HG03159 (cell line): ENCODE measurements around the gene ENTPD3.

Source experiments
- ATAC-seq: cut with Tn5 transposase; IDR thresholded peaks from one replicate; pipeline ENCODE4 v1.9.1; 2021; ENCODE audit warnings: mild to moderate bottlenecking, moderate library complexity; ENCODE audit not compliant: unreplicated experiment

ENTPD3 gene, protein sequence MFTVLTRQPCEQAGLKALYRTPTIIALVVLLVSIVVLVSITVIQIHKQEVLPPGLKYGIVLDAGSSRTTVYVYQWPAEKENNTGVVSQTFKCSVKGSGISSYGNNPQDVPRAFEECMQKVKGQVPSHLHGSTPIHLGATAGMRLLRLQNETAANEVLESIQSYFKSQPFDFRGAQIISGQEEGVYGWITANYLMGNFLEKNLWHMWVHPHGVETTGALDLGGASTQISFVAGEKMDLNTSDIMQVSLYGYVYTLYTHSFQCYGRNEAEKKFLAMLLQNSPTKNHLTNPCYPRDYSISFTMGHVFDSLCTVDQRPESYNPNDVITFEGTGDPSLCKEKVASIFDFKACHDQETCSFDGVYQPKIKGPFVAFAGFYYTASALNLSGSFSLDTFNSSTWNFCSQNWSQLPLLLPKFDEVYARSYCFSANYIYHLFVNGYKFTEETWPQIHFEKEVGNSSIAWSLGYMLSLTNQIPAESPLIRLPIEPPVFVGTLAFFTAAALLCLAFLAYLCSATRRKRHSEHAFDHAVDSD

DNA sequence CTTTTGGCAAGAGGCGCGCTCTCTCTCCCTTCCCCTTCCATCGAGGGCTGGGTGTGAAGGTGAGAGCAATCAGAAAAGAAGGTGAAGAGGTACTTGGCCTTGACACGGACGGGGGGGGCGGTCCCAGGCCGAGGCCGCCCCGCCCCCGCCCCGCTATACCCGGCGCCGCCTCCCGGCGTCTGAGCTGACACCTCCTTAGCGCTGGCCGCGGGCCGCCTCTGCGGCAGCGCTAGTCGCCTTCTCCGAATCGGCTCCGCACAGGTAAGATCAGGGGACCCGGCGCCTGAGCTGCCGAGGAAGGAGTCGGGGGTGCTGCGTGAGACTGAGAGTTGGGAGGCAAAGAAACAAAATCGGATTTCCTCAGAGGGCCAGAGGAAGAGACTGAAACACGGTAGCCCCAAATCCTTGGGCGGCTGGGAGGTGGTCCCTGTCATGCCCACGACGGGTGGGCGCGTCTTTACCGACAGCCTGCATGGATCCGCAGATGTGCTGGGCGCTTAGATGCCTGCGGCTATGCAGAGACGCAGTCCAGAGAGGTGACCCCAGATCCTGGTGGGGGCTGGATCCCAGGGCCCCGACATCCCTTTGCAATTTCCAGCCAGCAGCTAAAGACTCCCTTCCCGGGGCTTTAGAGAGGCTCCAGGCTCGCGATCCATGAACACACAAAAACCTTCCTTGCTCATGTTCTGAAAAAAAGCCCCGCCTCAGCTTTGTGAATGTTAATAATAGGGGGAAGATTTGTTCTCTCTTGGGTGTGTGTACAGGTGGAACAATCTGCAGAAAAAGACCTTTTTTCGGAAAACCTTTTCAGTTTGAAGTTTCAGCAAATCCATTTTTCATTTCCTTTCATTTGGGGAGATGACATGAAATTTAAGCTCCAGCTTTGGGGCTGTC, at the start of gene ENTPD3:
Gene ENTPD3 (plus strand): TSS at position 184 of the 894 bp plus-strand sequence. CDS start 874 bp downstream, outside the sequence.
- no peak for ATAC-seq

DNA sequence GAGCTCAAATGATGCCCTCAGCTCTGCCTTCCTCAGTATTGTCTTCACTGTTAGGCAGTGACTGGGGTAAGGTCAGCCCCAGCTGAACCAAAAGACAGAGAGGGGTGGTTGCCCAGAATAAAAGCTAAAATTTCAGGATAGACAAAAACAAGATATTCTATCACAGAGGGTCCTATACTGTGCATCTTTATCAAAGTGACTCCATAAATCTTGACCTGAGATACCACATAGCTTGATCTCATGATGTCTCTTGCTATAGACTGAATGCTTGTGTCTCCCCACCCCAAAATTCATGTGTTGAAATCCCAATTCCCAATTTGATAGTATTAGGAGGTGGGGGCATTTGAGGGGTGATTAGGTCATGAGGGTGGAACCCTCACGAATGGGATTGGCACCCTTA, 47.1 kb upstream of the ENTPD3 start:
- no peak for ATAC-seq

DNA sequence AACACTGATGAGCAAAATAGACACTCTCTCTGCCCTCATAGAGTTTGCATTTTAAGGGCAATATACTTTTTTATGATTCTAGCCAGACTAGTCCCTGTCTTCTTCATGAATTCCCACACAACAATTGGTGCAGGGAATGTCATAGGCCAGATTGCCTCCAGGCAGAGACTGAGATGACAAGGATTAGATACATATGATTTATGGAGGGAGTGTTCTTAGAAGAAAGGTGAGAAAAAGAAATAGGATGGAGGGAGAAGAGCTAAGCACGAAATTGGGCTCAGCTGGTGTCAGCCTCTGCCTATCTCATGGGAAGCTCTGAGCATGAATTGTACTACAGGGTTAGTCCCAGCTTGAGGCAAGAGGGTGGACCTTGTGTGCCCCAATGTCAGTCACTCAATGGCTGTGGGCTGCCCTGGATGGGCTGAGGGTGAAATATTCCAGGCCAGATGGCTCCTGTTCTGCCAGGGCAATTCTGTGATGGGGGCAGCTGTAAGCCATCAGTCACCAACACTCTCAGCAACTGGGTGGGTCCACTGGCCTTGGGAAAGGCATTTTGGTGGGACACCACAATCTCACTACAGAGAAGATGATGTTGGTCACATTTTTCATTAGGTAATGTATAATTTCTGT, 46.3 kb upstream of the ENTPD3 start:
- no peak for ATAC-seq

DNA sequence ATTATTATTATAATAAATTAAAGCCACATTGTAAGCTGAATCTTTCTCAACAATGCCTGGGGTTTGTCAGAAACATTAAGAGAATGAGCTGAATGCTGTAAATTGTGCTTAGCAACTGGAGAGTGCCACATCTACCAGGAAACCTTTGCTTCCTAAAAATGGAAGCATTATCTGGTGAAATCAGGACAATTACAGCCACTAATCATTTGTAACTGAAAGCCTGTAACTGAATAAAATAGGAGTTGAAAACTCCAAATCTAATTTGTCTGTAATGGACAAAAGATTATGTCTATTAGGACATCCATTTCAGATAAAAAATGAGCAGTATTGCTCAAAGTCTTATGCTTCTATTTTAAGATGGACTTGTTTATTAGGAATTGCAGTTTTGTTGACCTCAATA, 45.3 kb upstream of the ENTPD3 start:
- ATAC-seq: no peak

DNA sequence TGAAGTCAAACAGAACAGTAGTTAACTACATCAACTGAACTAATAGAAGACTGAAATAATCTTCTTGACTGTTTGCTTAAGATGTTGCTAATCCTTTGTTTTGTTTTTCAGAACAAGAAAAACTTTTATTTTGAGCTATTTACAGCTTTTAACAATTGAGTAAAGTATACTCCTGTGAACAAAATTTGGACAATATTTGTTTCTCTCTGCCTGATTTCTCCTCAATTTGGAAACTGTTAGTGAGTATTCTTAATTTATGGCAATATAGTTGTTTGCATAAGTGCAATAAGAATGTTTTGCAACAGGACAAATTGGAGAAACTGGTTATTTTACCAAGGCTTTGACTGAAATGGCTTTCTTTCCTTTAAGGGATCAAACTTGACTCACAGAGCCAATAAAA, 36.5 kb upstream of the ENTPD3 start:
- no peak for ATAC-seq

DNA sequence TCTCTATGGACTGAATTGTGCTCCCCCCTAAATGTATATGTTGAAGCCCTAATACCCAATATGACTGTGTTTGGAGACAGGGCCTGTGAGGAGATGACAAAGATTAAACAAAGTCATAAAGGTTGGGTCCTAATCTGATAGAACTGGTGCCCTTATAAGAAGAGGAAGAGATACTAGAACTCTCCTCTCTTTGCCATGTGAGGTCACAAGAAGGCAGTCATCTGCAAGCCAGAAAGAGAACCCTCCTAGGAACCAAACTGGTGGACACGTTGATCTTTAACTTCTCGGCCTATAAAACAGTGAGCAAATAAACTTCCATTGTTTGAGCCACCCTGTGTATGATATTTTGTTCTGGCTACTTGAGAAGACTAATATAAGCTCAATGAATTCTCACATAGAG, 31.6 kb upstream of the ENTPD3 start:
- no peak for ATAC-seq

DNA sequence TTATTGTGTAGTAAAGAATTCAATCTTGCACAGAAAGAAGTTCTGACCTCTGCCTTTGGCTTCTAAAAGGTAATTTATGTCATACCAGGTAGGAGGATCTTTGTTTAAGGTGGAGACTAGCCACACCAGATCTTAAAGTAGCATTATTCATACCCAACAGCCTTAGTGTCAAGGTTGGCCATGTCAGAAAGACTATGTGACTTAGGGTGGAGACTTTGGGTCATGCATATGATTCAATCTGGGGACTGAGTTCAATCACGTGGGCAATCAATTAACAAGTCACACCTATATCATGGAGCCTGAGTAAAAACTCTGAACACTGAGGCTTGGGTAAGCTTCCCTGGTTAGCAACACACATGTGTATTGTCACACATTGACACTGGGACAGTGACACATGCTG, 28.5 kb upstream of the ENTPD3 start:
- ATAC-seq: no peak

DNA sequence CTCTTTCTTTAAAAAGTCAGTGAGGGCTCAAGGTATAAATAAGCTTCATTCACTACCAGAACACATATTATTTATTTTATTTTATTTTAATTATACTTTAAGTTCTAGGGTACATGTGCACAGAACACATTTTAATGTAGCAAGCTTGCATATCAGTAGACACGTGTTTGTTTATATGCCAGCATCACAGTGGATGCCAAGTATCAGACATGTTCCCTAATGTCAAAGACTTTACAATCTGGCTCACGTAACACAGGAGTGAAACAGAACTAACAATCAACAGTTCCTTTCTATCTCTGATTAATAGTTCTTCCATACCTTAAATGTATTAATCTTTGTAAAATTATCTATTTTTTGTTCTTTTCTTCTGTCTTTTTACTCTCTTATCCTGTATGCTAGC, 23.3 kb upstream of the ENTPD3 start:
- ATAC-seq: no peak

DNA sequence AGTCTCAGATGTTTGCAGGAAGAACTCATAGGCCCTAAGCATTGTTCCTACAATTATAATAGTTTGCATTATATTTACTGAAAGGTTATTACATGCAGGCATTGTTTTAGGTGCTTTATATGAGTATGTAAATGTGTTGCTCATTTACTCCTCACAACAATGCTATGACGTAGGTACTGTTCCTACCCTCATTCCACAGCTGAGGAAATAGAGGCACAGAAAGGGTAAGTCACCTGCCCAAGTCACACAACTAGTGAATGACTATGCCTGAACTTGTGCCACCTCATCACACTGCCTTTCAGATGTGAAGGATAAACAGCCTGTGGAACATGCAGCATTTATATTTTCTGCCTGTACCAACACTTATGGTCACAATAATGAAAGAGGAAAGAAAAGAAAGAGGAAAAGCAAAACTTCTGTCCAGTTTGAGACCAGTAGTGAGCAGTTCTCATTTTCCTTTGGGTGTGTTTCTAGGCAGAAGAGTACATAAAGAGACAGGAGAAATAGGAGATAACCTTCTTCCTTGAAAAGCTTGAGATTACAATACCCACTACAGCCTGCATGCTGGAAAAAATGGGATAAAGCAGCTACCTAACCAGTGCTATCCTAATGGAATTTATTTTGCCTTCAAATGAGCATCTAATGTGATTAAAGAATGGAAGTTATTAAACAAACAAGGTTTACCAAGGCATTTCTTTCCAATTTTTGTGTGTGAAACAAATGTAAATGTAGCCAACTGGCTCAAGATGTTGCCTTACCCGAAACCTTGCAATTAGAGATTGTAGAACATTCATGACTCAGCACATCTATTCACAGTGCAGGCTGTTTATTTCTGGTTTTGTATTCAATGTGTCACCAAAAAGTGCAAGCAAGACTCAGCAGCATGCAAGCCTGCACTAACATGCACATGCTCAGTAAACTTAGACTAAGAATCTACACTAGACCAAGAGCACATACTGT, 20.5 kb upstream of the ENTPD3 start:
- no peak for ATAC-seq

DNA sequence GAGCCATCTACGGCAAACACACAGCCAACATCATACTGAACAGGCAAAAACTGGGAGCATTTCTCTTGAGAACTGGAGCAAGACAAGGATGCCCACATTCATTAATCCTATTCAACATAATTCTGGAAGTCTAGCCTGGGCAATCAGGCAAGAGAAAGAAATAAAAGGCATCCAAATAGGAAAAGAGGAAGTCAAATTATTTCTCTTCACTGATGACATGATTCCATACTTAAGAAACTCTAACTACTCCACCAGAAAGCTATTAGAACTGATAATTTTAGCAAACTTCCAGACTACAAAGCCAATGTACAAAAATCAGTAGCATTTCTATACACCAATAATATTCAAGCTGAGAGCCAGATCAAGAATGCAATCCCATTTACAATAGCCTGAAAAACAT, 17.3 kb upstream of the ENTPD3 start:
- no peak for ATAC-seq

DNA sequence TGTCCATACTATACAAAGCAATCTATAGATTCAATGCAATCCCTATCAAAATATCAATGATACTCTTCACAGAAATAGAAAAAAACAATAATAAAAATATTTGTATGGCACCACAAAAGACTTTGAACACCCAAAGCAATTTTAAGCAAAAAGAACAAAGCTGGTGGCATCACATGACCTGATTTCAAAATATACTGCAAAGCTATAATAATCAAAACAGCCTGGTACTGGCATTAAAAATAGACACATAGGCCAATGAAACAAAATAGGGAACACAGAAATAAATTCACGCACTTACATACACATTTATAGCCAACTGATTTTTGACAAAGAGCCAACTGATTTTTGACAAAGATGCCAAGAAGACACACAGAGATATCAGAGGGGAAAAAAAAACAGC, 9.2 kb upstream of the ENTPD3 start:
- no peak for ATAC-seq

DNA sequence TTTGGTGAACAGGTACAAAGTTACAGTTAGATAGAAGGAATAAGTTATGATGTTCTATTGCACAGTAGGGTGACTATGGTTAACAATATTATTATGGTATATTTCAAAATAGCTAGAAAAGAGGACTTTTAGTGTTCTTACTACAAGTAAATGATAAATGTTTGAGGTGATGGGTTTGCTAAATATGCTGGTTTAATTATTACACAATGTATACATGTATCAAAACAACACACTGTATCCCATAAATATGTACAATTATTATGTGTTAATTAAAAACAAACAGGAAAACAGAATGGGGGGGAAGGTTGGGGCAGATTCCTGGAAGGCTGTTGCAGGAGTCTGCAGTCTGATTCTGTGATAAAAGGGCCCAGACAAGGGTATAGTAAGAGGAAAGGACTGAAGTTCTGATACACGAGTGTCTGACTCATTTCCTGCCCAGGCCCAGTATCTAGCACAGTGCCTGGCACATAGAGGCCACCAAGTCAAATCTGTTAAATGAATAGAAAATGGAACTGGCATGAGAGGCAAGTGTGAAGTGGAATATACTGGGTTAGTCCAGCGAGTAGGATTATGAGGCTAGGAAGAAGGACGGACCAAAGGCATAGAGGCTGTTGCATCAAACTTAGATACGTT, 7.2 kb upstream of the ENTPD3 start:
- ATAC-seq: no peak

DNA sequence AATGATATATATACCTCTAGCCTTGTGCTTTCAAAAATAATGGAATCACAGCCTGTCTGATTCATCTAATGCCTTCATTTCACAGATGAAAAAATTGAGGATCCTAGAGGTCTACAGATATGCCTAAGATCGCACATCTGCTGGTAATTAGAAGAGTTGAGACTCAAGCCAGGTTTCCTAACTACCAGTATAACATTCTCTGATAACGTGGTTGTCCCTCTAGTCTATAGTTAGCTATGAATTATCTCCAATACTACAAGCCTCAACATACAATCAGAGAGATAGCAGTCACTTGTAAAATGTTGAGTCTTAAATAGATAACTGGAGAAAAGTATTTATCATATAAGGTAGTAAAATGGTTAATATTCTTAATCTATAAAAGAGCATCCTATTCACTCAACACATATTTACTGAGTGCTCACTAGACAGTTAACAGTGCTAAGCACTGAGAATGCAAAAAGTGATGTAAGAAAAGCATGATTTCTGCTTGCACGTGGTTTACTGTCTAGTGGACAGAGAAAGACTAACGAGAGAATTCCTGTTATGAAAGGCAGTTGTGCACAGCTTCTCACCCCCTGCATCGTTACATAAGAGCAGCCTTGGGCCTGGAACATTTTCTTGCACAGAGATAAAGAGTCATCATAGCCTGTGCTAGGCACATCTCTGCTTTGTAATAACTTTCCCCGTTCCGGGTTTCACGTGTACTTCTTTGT, 4.9 kb upstream of the ENTPD3 start:
- no peak for ATAC-seq

DNA sequence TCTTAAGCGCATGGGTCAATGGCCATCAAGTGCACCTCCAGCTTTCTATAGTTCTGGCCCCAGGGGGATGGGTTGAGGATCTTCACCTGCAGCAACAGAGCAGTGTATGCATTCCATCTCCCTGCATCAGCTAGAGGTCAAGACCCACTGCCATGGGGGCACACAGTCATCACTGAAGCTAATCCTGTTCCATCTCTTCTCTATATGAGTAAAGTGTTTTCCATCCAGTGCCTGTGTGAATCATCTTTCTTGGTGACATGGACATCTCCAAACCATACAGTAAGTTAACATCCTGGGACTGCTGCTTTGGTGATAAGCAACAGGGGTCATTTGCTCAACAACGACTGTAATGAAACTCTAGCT, 4.4 kb upstream of the ENTPD3 start:
- no peak for ATAC-seq

DNA sequence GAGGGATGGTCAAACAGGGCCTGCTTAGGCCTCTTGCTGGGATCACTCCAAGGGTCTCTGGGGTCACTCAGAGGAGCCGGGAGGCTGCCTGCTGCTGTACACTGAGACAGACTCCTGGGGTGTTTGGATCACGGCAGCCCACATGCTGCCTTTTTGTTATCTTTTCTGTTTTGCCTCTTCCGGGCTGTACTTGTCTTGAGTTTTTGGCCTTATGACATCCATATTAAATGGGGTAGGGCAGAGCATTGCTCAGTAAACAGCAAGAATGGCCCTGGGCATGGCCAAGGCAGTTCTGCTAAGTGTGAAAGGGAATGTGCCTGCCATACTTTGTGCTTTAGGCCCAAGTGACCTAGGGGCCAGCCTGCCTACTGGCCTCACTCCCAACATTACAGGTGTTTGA, 771 bp upstream of the ENTPD3 start:
- no peak for ATAC-seq

DNA sequence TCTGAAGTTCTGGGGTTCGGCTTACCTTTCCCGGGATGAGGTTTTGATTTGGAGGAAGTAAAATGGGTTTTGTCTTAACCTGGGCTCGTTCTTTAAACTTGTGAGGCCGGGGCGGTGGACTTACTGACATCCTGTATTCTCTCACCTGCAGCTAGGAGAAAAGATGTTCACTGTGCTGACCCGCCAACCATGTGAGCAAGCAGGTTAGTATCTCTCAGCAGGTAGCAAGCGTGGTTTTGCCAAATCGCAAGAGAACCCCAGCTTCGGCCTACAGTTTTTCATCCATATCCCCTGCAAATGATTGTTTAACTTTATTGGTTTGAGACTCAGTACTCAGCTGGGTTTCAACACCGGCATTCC, 891 bp downstream of the ENTPD3 start:
- ATAC-seq: no peak

DNA sequence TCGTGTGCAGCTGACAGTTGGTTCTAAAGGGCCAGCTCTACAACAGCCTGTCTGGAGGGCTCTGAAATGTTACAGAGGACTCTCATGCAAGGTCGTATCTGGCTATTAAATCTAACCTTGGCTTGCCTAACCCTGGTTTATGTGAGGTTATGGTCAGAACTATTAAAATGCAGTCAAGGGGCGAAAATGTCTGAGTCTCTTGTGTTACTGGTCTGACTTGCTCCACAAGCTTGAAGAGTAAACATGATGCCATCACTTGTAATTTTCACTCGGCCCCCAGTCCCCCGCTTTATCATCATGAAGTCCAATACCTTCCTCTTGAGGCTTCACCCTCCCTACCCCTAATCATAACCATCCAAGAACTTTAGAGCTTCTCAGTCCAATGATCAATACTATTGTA, 9.4 kb downstream of the ENTPD3 start:
- ATAC-seq: no peak

DNA sequence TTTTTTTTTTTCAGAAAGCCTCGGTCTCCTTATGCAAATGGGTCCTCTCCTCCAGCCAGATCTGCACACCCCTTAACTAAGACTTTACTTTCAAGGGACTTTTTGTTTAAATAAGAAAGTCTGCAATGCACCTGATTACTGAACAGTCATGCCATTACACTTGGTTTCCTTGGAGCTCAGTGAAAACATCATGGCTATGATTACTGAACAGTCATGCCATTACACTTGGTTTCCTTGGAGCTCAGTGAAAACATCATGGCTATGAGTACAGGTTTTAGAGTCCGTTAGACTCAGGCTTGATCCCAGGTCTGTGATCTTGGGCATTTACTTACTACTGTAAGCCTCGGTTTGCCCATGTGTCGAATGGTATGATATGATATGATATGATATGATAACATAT, 10.1 kb downstream of the ENTPD3 start:
- no peak for ATAC-seq

DNA sequence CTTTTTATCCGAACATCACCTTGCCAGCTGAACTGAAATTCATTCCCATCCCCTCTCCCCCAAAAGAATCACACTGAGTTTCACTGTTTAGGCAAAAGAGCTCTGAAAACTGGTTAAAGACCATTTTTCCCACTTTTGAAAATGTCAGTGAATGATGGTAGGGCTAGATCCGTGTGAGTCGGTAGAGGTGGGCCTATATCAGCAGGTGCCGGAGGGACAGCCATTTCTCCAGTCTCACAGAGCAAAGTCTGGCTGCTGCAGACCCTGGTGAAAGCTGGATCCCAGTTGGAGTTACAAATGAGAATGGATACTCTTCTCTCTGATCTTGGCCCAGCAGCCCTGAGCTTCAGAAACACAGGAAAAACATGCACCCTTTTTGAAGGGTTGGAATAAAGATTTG, 10.9 kb downstream of the ENTPD3 start:
- no peak for ATAC-seq
